Measurements from ENCODE around the gene ATP8A2.

The ATP8A2 gene

DNA sequence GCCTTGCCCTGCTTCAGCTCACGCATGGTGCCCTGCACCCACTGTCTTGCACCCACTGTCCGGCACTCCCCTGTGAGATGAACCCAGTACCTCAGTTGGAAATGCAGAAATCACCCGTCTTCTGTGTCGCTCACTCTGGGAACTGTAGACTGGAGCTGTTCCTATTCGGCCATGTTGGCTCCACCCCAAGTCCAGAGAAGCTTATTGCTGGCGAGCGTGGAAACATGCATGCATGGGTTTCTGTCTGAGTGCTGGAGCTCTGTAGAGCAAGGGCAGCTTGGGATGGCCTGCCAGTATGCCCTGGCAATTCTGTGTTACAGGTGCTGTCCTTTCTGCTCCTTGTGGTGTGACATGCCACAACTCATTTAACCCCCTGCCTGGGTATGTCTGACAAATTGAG, 527.2 kb downstream of the ATP8A2 start:
- DNase-seq, result no peak

DNA sequence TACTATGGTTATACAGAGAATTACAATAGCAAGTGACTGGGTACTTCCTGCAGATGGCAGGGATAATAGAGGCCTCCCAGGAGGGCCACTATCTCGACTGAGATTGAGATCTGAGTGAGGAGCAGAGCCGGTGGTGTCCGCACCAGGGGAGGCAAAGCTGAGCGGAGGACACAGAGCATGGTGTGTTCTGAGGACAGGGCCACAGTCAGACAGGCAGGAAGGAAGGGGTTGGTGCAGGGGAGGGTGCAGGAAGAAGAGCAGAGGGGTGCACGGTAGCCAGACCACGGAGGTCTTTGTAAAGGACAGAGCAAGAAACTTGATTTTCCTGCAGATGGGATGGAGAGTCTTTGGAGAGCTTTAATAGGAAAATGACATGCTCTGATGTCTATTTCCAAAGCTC, 527.7 kb downstream of the ATP8A2 start:
- DNase-seq, result no peak

DNA sequence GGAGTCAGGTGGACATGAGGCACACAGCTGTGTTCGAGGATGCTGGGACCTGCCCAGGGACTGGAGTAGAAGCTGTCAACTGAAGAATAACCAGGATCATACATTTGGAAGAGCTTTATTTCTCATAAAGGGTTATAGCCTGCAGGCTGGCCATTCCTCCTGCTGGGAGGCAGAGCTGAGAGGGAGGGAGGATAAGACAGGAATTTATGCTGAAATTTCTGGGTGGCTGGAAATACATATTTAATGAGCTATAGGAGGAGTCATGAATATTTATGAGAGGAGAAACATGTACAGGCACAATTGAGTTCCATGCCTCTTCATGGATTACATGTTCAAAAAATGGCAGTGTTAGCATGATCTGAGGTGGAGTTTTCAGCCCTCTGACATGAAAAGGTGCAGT, 528.2 kb downstream of the ATP8A2 start:
- DNase-seq, result no peak

DNA sequence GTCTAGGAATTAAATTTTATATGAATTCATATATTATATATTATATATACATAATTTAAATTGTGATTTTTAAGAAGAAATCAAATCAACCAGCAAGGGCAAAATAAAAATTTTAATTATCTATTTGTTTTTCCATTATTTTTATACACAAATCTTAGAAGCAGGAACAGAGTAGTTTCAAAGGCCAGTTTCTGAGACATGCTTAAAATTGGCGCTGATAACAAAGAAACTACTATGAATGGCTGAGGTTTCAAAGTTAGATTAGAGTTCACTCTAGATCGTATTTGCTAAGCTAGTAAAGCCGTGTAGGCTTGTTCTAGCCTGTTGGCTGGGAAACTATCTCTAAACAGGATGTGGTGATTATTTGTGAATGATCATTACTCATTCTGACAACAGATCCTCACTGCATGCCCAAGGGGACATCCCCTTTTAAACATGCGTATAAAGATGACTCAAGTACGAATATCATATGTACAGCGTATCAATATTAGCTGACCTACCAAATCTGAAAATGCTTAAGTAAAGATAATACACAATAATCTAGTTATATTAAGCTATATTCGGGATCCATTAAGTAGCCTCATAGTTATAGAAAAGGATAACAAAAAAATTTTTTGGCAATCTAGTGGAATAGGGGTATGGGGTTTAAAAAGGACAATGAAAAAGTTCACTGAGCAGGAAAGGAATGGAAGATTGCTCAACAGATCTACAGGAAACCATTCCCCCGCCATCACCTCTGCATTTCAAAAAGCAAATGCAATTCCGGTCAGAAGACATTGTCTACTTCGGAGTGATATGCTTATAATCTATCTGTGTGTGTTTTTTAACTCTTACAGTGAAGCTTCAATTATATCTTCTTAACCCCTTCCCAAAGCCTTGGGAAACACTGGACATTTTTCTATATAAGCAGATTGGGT, 529.9 kb downstream of the ATP8A2 start:
- peak in 1 of 2 experiments; percentile 6 for DNase-seq

DNA sequence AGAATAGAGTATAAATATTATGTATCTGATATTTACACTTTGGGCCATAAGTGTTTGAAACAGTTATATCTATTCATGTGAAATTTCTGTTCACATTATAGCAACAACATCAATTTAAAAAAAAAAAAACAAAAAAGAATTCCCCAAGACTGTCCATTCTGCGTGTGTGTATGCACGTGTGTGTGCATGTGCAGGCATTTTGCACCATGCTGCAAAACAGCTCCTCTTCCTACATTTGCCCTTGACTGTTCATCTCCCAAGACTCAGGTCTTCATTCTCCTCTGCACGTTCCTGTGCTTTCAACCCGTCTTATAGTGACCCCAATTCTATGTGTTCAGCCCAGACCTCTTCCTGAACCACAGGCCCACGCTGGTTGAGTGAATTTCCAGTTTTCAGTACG, 530.7 kb downstream of the ATP8A2 start:
- DNase-seq, result no peak

DNA sequence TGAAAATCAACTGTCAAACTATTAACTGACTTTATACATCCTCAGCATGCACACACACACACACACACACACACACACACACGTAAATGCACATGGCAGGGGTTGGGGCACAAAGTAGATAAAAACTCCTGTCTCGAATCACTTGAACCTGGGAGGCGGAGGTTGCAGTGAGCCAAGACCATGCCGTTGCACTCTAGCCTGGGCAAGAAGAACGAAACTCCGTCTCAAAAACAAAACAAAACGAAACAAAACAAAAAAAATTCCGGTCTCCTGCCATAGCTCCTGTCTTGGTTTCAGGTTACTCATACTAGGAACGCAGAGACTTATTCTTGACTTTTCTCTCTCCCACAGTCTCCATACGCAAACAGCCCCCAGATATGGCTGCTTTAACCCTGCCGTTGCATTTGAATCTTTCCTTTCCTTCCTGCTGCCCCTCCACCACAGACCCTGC, 531.1 kb downstream of the ATP8A2 start:
- DNase-seq, result no peak

DNA sequence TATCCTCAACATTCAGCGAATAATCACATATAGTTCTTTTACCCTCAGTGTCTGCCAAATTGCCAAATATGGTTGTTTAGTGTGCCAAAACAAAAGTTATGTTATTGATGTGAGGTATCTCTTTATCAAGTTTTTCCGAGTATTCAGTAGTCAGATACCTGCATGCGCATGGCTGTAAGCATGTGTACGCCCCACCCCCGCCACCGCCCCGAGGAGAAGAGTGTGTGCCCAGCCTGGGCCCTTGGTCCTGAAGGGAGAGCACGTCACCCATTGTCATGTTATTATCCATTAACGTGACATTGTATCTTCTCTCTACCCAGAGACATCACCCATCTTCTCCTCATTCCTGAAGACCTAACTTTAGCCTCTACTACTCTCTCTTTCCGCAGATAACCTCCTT, 533.1 kb downstream of the ATP8A2 start:
- DNase-seq, result no peak

DNA sequence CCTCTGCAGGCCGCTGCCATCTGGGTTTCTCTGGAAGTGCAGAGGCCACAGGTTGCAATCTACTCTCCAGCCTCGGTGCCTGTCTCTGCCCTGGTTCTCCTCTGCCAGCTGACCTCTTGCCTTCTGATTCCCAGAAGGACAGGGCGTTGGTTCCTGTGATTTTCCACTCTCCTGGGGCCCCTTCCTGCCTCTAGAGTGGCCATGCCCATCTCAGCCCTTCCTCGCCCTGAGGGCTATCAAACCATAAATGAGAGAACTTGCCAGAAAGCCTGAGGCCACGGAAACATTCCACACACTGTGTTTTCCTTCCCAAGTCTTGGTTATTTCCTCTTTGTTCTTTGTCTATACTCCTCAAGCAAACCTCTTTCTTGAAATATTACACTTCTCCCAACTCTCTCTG, 533.8 kb downstream of the ATP8A2 start:
- peak in 1 of 2 experiments; percentile 9 for DNase-seq

DNA sequence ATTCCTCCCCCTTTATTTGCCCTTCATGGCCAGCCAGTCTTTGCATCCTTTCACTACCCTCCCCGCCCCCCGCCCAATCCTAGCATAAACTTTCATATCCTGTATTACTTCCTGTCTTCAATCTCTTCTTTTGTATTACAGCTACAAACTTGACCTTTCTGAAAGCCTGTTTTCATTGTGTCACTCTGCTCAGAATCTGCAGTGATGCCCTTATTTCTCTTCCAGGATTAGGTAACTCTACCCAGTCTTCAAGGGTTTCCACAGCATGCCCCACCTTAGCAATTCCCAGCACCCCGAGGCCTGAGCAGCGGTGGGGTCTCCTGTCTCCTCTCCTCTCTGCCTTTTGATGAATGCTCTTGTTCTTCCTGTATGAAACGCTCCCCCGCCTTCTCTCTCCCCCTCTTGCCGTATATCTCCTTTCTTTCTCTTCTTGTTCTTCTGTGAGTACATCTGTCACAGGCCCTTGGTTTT, 534.5 kb downstream of the ATP8A2 start:
- no peak for DNase-seq

DNA sequence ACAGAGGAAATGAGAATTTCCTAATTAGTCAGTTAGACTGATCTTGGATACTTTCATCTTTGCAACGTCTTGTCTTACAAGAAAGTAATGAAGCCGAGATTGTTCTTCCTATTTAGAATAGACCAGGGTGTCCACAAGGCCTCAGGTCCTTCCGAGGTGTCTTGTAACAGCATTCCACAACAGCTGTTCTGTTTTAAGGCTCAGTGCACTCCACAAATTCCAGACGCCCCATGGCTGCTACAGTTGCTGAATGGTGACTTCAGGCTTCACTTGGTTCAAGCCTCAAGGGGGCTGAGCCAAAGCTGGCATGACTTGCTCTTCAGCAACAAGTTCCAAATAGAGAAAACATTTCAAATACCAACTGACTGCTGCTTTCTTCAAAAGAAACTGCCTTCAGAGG, 536.6 kb downstream of the ATP8A2 start:
- no peak for DNase-seq

DNA sequence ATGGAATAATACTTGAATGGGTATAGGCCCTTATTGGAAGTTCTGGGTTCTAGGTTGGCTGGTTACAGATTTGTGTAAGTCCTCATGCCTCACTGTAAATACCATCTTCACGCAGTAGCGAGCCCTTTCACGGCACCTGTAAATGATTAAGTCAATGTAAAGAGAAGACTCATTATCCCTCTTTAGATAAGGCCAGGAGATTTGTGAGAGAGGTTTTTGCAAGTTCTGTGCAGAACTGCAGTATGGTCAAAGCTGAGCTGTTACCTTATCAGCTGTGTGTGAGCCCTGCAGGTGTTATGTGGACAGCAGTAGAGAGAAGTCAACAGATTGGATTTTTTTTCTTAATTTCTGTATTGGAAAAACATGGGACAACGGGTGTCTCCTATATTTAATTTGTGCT, 538.5 kb downstream of the ATP8A2 start:
- no peak for DNase-seq

DNA sequence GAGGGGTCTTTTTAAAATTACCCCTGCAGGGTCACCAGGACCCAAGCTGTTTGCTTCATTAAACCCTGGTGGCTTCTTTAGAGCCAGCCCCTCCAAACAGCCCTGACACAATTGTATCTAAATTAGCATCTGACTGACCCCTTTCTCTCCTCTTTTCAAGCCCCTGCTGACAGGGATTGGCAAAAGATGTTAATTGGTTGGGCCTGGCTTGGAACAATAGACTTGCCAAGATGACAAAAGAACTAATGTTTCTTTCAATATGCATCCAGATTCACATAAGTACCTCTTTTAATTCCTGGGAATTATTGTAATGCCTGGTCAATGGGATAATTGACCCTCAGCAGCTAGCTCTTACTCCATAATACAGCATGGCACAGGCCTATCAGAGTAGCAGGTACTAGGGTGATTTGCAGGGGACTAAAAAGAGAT, 539.2 kb downstream of the ATP8A2 start:
- DNase-seq, result no peak

DNA sequence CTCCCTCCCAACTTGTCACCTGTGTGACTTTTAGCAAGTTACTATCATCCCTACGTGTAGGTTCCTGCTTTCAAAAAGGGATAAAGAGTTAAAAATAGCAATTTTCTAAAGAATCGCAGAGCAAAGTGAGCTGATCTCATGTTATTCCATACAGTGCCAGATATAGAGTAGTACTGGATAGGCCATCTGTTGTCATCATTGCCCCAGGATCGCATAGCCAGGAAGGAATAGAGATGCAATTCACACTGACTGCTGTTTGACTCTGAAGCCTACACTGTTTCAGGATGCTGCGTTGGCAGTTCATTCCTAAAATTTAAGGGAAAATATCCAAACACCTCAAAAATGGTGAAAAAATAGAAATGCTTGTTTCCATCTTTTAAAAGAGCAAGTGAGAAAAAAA, 541.2 kb downstream of the ATP8A2 start:
- no peak for DNase-seq

DNA sequence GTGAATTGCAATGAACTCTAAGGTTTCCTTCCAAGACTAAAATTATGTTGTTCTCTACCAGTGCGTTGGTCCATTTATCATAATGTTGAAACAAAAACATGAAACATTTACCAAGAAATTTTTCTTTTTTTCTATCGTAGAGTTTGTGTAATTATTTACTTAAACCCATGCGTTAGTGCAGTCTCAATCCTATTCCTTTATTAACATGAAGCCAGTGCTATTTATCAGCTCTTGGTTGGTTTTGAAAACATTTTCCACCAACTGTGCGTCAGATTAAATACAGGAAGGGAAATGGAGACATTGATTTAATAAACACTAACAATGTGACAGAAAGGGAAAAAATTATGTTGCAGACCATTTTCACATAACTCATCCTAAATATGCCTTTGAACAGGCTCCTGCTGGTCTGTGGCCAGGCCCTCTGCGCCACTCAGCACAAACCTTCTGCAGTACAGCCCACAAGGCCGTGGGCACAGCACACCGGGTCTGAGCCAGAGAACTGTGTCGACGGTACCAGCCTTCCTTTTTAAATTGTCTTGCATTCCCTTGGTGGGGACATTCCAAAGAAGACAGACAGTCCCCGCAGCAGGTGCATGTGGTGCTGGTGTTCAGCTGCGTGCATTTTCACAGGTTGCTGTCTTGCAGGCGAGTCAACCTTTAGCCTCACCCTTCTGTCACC, 544.2 kb downstream of the ATP8A2 start:
- DNase-seq, result no peak

DNA sequence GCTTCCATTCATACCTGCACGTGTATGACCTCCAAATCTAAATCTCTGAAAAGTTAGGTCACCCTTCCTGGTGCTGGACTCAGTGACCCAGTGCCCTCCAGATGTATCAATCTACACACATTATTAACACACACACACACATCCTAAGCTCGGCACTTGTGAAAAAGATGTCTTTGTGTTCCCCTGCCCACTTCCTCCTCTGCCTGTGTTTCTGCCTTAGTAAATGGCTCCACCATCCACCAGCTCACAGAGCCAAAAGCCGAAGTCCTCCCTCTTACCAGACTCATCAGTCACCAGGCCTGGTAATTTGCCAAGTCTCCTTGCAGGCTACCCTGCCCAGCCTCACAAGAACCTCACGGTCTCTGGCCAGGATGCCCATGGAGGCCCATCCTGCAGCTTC, 548.5 kb downstream of the ATP8A2 start:
- no peak for DNase-seq

DNA sequence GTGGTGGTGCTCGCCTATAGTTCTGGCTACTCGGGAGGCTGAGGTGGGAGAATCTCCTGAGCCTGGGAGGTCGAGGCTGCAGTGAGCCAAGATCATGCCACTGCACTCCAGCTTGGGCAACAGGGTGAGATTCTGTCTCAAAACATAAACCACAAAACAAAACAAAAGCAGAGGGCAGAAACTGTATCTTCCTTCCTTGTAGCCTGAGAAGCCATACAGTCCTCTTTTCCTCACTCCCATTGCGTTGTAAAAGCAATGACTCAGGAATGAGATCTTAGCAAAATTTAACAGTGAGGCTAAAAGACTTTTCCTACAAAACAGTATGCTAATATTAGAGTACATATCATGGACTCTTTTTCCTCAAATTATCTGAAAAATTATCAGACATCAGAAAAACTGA, 549.2 kb downstream of the ATP8A2 start:
- no peak for DNase-seq

DNA sequence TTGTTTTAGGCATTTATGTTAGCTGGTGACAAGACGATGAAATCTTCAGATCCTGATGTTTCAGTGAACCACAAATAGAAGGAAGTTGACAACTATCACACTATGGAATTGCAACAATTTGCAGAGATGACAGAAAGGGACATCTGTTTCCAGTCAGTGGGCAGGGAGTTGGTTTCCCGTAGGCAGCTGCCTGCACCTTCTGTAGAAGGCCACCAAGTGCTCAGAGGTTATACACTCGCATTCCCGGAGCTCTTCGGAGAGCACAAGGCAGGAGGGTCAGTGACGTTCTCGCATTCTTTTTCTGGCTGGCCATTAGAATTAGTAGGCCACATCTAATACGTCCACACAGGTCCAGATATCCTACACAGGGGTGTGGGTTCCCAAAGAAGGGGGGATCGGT, 550.6 kb downstream of the ATP8A2 start:
- DNase-seq, result no peak

DNA sequence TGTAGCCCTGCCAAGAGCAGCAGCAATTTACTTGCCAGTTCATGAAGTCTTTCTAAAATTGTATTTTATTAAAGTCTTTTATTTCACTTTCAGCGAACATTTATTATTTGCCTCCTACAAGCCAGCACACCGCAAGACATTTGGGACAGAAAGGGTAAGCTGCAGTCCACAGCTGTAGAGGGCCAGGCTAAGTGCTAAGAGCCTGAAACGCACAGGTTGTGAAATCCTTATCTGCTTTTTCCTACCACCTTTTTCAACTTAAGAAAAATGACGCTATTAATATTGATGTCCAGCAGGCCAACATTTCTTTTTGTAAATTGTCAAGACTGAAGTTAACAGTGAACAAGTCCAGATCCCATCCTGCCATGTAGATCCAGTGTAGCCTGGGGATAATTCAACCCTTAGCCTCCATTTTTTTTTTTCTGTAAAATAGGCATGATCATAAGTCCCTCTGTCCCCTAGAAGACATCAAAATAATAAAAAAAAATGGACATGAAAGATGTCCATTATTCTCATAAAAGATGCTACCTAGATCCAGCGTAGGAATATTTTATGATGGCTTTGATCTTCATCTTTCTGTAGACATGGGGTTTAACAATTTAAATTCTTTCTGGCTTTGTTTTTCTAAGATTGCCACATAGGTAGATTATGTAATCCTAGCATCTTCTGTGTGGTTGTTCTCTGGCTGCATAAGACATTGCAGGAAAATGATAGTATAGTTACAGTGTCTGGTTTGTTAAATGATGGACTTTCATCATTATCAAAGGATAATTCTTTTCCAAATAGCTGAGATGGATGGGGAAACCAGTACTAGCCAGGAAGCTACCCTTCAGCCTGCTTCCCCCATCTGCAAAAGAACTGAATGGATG, 551.7 kb downstream of the ATP8A2 start:
- DNase-seq, result no peak

DNA sequence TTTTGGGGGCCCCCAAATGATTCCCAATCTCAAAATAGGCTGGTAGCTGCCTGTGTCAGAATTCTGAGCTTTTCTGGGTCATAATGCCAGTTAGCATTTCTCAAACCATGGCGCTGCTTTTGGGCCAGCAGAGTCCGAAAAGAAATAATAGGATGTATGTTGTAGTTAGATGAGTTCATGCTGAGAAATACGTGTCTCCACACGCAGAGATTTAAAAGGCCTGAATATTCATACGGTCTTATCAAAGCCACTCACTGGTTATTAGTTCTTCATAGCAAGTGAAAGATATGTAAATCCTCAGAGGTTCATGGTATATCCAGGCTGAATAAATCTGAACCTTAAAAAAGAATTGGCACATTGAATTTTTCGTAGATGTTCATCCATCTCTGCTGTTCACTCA, 555.6 kb downstream of the ATP8A2 start:
- DNase-seq, result no peak

DNA sequence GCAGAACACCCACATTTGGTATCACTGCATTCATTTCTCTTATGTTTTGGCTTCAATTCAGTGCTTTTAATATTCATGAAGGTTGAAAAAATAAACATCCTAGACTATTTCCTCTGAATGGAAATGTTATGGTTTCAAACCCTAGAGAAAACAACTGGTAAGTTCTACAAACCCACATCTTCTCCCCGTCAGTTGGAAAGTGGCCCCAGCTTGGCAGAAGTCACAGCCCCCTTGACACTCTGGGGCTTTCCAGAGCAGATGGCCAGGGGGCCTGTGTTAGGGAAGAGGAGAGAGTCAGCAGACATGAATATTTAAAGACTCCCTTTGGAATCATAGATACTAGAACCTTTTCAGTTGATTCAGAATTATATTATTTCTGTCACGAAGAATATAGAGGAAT, 556.2 kb downstream of the ATP8A2 start:
- DNase-seq, result no peak

DNA sequence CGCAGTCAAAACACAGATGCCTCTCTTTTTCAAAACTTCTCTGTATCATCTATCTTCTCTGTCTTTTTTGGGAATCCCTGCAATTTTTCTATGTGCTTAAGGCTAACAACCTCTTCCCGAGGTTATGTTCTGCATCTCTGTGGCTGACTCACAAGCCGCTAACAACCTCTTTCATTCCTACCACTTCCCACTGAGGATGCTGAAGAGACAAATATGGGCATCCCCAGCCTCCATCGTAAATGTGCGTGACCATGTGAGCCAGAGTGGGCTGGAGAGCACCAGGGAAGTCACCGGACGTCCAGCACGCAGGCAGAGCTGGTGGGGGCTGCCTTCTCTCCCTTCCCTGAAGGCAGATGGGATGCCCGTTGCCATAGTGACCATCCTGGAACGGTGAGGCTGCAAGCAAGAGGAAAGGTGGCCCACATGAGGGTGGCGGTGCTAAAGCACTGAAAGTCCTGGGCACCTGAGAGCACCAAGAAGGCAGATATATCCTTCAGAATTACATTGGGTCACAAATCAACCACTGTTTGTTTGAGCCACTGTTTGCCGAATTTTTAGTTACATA, 557.2 kb downstream of the ATP8A2 start:
- no peak for DNase-seq

DNA sequence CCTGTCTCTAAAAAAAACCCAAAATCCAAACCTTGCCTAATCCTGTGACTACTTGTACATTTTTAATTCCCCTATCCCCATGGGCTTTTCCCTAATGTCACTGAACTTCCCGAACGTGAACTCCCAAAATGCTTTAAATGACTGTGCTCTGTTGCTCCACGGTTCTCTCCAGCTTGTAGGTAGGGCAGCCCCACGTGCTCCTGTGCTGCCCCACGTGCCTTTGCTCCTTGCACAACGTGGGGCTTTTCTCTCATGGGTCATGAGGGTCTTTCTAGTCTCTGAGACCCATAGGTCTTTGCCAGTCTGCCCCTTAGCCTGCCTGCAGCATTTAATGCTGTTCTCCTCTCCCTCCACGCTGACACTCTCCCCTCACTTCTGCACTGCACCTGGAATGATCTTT, 558.0 kb downstream of the ATP8A2 start:
- DNase-seq, result no peak

DNA sequence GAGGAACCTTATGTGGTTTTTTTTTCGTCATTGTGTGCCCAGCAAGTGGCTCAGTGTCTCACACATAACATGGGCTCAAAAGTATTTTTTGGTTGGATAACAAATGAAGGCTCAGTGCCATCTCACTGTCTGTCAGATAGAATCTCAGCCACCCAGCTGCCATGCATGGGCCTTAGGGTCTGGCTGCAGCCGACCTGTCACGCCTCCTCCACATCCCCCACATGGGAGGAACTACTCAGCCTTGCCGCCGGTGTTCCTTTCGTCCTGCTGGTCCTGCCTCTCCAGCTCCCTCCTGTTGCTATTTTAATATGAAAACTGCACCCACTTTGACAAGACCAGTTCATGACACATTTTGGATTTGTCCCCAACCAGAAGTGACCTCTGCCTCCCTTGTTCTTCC, 558.9 kb downstream of the ATP8A2 start:
- no peak for DNase-seq
